Measurements from ENCODE around the gene MAP4K5.

DNA sequence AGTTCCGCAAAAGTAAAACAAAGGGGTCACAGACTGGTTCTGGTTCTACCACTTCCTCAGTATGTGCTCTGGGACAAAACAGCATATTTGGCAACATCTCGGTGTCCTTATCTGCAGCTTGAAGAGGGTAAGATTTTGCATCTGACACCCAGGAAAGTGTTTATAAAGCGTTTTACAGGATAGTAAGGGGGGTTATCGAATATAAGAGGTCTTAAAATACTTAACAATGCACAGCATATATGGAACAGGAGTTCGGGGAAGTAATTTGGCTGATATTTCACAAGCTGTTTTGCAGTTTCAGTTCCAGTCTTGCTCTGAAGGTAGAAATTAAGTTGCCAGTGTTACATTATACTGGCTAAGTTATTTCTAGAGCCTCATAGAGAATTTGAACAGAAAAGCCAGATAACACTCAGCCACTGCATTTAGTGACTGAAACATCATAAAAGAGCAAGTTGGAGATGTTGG lies 904 bp upstream of the MAP4K5 start:
- TF ChIP-seq, protein P1, sequence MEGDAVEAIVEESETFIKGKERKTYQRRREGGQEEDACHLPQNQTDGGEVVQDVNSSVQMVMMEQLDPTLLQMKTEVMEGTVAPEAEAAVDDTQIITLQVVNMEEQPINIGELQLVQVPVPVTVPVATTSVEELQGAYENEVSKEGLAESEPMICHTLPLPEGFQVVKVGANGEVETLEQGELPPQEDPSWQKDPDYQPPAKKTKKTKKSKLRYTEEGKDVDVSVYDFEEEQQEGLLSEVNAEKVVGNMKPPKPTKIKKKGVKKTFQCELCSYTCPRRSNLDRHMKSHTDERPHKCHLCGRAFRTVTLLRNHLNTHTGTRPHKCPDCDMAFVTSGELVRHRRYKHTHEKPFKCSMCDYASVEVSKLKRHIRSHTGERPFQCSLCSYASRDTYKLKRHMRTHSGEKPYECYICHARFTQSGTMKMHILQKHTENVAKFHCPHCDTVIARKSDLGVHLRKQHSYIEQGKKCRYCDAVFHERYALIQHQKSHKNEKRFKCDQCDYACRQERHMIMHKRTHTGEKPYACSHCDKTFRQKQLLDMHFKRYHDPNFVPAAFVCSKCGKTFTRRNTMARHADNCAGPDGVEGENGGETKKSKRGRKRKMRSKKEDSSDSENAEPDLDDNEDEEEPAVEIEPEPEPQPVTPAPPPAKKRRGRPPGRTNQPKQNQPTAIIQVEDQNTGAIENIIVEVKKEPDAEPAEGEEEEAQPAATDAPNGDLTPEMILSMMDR (IDR thresholded peaks at IDR 0.05), result no peak
- no peak for TF ChIP-seq POLR2AphosphoS5 (IDR thresholded peaks at IDR 0.05; ENCODE audit: low read depth, low read length)
- TF ChIP-seq, protein P2, sequence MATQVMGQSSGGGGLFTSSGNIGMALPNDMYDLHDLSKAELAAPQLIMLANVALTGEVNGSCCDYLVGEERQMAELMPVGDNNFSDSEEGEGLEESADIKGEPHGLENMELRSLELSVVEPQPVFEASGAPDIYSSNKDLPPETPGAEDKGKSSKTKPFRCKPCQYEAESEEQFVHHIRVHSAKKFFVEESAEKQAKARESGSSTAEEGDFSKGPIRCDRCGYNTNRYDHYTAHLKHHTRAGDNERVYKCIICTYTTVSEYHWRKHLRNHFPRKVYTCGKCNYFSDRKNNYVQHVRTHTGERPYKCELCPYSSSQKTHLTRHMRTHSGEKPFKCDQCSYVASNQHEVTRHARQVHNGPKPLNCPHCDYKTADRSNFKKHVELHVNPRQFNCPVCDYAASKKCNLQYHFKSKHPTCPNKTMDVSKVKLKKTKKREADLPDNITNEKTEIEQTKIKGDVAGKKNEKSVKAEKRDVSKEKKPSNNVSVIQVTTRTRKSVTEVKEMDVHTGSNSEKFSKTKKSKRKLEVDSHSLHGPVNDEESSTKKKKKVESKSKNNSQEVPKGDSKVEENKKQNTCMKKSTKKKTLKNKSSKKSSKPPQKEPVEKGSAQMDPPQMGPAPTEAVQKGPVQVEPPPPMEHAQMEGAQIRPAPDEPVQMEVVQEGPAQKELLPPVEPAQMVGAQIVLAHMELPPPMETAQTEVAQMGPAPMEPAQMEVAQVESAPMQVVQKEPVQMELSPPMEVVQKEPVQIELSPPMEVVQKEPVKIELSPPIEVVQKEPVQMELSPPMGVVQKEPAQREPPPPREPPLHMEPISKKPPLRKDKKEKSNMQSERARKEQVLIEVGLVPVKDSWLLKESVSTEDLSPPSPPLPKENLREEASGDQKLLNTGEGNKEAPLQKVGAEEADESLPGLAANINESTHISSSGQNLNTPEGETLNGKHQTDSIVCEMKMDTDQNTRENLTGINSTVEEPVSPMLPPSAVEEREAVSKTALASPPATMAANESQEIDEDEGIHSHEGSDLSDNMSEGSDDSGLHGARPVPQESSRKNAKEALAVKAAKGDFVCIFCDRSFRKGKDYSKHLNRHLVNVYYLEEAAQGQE (IDR thresholded peaks at IDR 0.05; ENCODE audit: insufficient read depth in 1 of 2, low read depth in 2 of 2, low read length in 1 of 2), result no peak
- TF ChIP-seq TCF7L2 (IDR thresholded peaks at IDR 0.05; ENCODE audit: low read depth, low read length), result no peak

Data from Panc1 (cell line).